Thyroid gland (tissue), 4 donors: ENCODE measurements around the gene OR2Y1.

Experiments
- CTCF ChIP-seq, 6 experiments: fragments of 200-600 bp in 3 of 6; fragments of 450-650 bp in 3 of 6; sonication (generic) in 3 of 6; IDR thresholded peaks; one replicate each; pipeline ENCODE4 v1.5.1; 2016 to 2019; ENCODE audit warnings: antibody characterized with exemption in 6 of 6, mild to moderate bottlenecking in 2 of 6, inconsistent platforms in 1 of 6, moderate library complexity in 1 of 6
- POLR2A ChIP-seq, 2 donors: fragments of 450-650 bp; IDR thresholded peaks; one replicate each; pipeline ENCODE4 v1.6.1; 2017; ENCODE audit warnings: antibody characterized with exemption in 2 of 2, mild to moderate bottlenecking in 2 of 2, moderate library complexity in 1 of 2

- TF ChIP-seq CTCF (IDR thresholded peaks at IDR 0.05) (no peak), POLR2A (IDR thresholded peaks at IDR 0.05) (no peak)
These were observed 32.0 kb upstream of the OR2Y1 start for GRCh38 chr5:180771839-180772238.
